Activated T-helper 1 cell treated with anti-CD3 and anti-CD28 coated beads, Interleukin-12 subunit alpha, Interleukin-12 subunit beta, Interleukin-2, Interleukin-4 antibody, amounts not matched to agents 30 ng/mL and 10 ng/mL and 1 ng/mL, durations not matched to agents 14 hours and 24 hours and 36 hours (primary cell): ENCODE measurements around the gene ACAN. TPM values are rescaled to one million over a fixed set of nuclear protein-coding genes. Genes with fewer than 3 reads are reported as not detected.

Experiments used
- DNase-seq: peaks from one replicate; pipeline ENCODE4 v3.0.0; 2021; ENCODE audit warnings: low spot score
- H3K27ac Mint-ChIP-seq: one replicate; pipeline ENCODE4 v1.8.0; 2021; ENCODE audit warnings: mild to moderate bottlenecking, mixed read lengths
- H3K27me3 Mint-ChIP-seq: one replicate; pipeline ENCODE4 v1.8.0; 2022; ENCODE audit warnings: mild to moderate bottlenecking, moderate library complexity, mixed read lengths; ENCODE audit not compliant: insufficient read depth
- H3K36me3 Mint-ChIP-seq: one replicate; pipeline ENCODE4 v1.8.0; 2021; ENCODE audit warnings: low read depth, mixed read lengths
- H3K4me1 Mint-ChIP-seq: one replicate; pipeline ENCODE4 v1.8.0; 2021; ENCODE audit warnings: low read depth, mixed read lengths
- H3K4me3 Mint-ChIP-seq: one replicate; pipeline ENCODE4 v1.8.0; 2021; ENCODE audit warnings: mild to moderate bottlenecking, moderate library complexity, mixed read lengths
- H3K9me3 Mint-ChIP-seq: one replicate; pipeline ENCODE4 v1.8.0; 2021; ENCODE audit warnings: mixed read lengths
- intact Hi-C: fragments of 100-400 bp; cut with micrococcal nuclease; formaldehyde crosslinking; loops from one replicate; pipeline ENCODE4 v1.15.1; 2024
- total RNA-seq: library from RNA; stranded (reverse); gene quantifications from 2 replicates; pipeline ENCODE4 v1.2.3, GENCODE V29; 2022

ACAN gene
- total RNA-seq, 1 donor from 2014 or later = not detected

DNA sequence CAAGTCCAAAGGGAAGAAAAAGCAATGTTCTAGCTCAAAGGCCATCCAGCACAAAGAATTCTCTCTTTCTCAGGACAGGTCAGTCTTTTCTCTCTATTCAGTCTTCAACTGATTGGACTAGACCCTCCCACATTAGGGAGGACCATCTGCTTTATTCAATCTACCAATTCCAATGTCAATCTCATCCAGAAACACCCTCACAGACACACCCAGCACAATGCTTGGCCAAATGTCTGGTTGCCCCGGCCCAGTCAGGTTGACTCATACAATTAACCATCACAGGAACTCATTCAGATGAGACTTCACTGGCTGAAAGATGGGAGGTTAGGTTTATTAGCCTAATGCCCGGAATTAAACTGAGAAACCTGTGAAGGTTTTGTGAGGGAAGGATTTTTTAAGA is 32.4 kb downstream of the ACAN start:
- H3K36me3 Mint-ChIP-seq = no peaks in the 10 kb centered on the region
- H3K4me1 Mint-ChIP-seq = peaks cover 8% of the 10 kb centered on the region
- no peaks in the 10 kb centered on the region for H3K9me3 Mint-ChIP-seq
- H3K27ac Mint-ChIP-seq = no peak overlapping the region
- intact Hi-C loops = no loop called here
- no peak overlapping the region for H3K4me3 Mint-ChIP-seq
- no peak for DNase-seq
- H3K27me3 Mint-ChIP-seq = peaks cover 3% of the 10 kb centered on the region

- H3K36me3 Mint-ChIP-seq = no peaks in the 10 kb centered on the region
- no peaks in the 10 kb centered on the region for H3K9me3 Mint-ChIP-seq
- H3K27me3 Mint-ChIP-seq = peaks cover 2% of the 10 kb centered on the region
- H3K4me3 Mint-ChIP-seq = no peak overlapping the region
- intact Hi-C loops = no loop called here
- peaks cover 8% of the 10 kb centered on the region for H3K4me1 Mint-ChIP-seq
- no peak overlapping the region for H3K27ac Mint-ChIP-seq
- DNase-seq = no peak
Measured at GRCh38 chr15:88838667-88839066, 35.4 kb downstream of the ACAN start.

GRCh38 chr15:88839146-88839545 is 35.9 kb downstream of the ACAN start:
- Mint-ChIP-seq H3K9me3 (no peaks in the 10 kb centered on the region), H3K4me3 (no peak overlapping the region), H3K27ac (no peak overlapping the region), H3K27me3 (peaks cover 2% of the 10 kb centered on the region), H3K4me1 (peaks cover 5% of the 10 kb centered on the region), H3K36me3 (no peaks in the 10 kb centered on the region)
- intact Hi-C loops = no loop called here
- no peak for DNase-seq

DNA sequence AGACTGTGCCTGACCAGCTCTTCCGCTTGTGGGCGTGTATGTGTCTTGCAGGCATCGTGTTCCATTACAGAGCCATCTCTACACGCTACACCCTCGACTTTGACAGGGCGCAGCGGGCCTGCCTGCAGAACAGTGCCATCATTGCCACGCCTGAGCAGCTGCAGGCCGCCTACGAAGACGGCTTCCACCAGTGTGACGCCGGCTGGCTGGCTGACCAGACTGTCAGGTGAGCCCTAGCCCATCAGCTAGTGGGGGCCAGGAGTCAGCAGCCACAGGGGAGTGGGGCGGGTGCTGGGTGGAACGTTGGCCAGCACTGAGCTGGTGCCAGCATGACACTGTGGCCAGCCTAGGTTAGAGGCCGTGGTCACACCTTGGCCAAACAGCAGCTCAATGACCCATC is 36.7 kb downstream of the ACAN start:
- no peaks in the 10 kb centered on the region for H3K36me3 Mint-ChIP-seq
- intact Hi-C loops = no loop called here
- no peak overlapping the region for H3K27ac Mint-ChIP-seq
- H3K4me1 Mint-ChIP-seq = peaks cover 6% of the 10 kb centered on the region
- peaks cover 2% of the 10 kb centered on the region for H3K27me3 Mint-ChIP-seq
- no peak overlapping the region for H3K4me3 Mint-ChIP-seq
- H3K9me3 Mint-ChIP-seq = no peaks in the 10 kb centered on the region
- no peak for DNase-seq

DNA sequence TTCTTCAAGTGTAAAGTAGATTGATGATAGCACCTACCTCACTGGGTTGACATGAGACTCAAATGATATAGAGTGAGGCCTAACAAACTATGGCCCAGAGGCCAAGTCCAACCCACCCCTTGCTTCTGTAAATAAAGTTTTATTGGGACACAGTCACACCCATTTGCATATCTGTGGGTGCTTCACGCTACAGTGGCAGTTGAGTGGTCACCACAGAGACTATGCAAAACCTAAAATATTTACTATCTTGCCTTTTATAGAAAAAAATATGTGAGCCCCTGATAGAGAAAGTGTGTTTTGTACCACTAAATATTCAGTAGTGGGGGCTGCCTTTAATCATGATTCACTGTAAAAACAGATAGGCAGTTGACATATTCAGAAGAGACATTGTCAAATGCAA is 38.0 kb downstream of the ACAN start:
- peaks cover 9% of the 10 kb centered on the region for H3K4me1 Mint-ChIP-seq
- no peak overlapping the region for H3K27ac Mint-ChIP-seq
- peaks cover 2% of the 10 kb centered on the region for H3K27me3 Mint-ChIP-seq
- H3K36me3 Mint-ChIP-seq = no peaks in the 10 kb centered on the region
- intact Hi-C loops = no loop called here
- no peak overlapping the region for H3K4me3 Mint-ChIP-seq
- no peak for DNase-seq
- H3K9me3 Mint-ChIP-seq = no peaks in the 10 kb centered on the region

DNA sequence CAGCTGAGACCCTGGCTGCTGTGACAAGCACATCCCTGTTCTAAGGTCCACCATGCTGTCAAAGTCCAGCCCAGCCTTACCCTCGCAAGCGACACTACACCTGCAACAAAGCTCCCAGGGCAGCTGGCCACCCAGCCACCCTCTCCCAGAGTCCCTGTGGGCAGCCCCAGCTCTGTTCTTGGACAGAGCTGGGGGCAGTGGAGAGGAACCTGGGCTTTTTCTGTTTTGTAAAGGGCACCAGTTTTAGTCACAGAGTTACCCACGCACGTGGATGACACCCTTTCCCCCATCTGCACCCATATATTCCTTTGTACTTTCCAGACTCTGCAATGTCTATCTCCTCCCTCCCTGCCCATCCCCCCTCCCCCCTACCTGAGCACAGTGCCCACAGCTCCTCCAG is 38.9 kb downstream of the ACAN start:
- H3K27ac Mint-ChIP-seq = no peak overlapping the region
- no peak overlapping the region for H3K4me3 Mint-ChIP-seq
- DNase-seq = no peak
- peaks cover 2% of the 10 kb centered on the region for H3K27me3 Mint-ChIP-seq
- peaks cover 9% of the 10 kb centered on the region for H3K4me1 Mint-ChIP-seq
- H3K9me3 Mint-ChIP-seq = no peaks in the 10 kb centered on the region
- intact Hi-C loops = no loop called here
- H3K36me3 Mint-ChIP-seq = no peaks in the 10 kb centered on the region

DNA sequence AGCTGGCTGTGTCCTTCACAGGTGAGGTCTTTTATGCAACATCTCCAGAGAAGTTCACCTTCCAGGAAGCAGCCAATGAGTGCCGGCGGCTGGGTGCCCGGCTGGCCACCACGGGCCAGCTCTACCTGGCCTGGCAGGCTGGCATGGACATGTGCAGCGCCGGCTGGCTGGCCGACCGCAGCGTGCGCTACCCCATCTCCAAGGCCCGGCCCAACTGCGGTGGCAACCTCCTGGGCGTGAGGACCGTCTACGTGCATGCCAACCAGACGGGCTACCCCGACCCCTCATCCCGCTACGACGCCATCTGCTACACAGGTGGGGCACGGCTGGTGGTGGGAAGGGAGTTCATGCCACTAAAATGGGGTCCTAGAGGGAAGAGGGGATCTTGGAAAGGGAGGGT is 40.1 kb downstream of the ACAN start:
- Mint-ChIP-seq H3K4me3 (no peak overlapping the region), H3K9me3 (no peaks in the 10 kb centered on the region), H3K36me3 (no peaks in the 10 kb centered on the region), H3K27ac (no peak overlapping the region), H3K27me3 (peaks cover 2% of the 10 kb centered on the region), H3K4me1 (peaks cover 9% of the 10 kb centered on the region)
- no peak for DNase-seq
- intact Hi-C loops = no loop called here

GRCh38 chr15:88844749-88845386 is 41.6 kb downstream of the ACAN start:
- intact Hi-C loops = no loop called here

DNA sequence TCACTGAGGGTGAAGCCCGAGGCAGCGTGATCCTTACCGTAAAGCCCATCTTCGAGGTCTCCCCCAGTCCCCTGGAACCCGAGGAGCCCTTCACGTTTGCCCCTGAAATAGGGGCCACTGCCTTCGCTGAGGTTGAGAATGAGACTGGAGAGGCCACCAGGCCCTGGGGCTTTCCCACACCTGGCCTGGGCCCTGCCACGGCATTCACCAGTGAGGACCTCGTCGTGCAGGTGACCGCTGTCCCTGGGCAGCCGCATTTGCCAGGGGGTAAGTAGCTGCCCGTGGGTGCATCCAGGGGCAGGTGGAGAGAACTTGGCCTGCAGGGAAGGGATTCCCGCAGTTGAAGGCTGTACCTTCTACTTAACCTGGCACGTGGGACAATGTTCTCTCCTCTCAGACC is 42.4 kb downstream of the ACAN start:
- peaks cover 9% of the 10 kb centered on the region for H3K4me1 Mint-ChIP-seq
- H3K27ac Mint-ChIP-seq = no peak overlapping the region
- H3K27me3 Mint-ChIP-seq = no peaks in the 10 kb centered on the region
- no peak overlapping the region for H3K4me3 Mint-ChIP-seq
- no peaks in the 10 kb centered on the region for H3K36me3 Mint-ChIP-seq
- intact Hi-C loops = no loop called here
- H3K9me3 Mint-ChIP-seq = no peaks in the 10 kb centered on the region
- no peak for DNase-seq

More at GRCh38 chr15:88844749-88845386, 41.6 kb downstream of the ACAN start:
- Mint-ChIP-seq H3K4me1 (peaks cover 9% of the 10 kb centered on the region), H3K36me3 (no peaks in the 10 kb centered on the region), H3K27ac (no peak overlapping the region), H3K9me3 (no peaks in the 10 kb centered on the region), H3K4me3 (no peak overlapping the region), H3K27me3 (peaks cover 2% of the 10 kb centered on the region)
- no peak for DNase-seq

- peaks cover 9% of the 10 kb centered on the region for H3K4me1 Mint-ChIP-seq
- H3K9me3 Mint-ChIP-seq = no peaks in the 10 kb centered on the region
- intact Hi-C loops = no loop called here
- no peak overlapping the region for H3K4me3 Mint-ChIP-seq
- no peaks in the 10 kb centered on the region for H3K27me3 Mint-ChIP-seq
- no peak for DNase-seq
- no peaks in the 10 kb centered on the region for H3K36me3 Mint-ChIP-seq
- H3K27ac Mint-ChIP-seq = no peak overlapping the region
Measured at GRCh38 chr15:88847144-88847543, 43.9 kb downstream of the ACAN start.

GRCh38 chr15:88848203-88848602 is 45.0 kb downstream of the ACAN start:
- Mint-ChIP-seq H3K4me1 (peaks cover 9% of the 10 kb centered on the region), H3K9me3 (no peaks in the 10 kb centered on the region), H3K4me3 (no peak overlapping the region), H3K27me3 (no peaks in the 10 kb centered on the region), H3K36me3 (no peaks in the 10 kb centered on the region), H3K27ac (no peak overlapping the region)
- intact Hi-C loops = no loop called here
- no peak for DNase-seq

- Mint-ChIP-seq H3K27me3 (no peaks in the 10 kb centered on the region), H3K4me3 (no peak overlapping the region), H3K36me3 (no peaks in the 10 kb centered on the region), H3K4me1 (peaks cover 7% of the 10 kb centered on the region), H3K9me3 (peaks cover 5% of the 10 kb centered on the region), H3K27ac (no peak overlapping the region)
- intact Hi-C loops = no loop called here
- DNase-seq = no peak
Measured at GRCh38 chr15:88849376-88850072, 46.3 kb downstream of the ACAN start.

- H3K4me1 Mint-ChIP-seq = no peaks in the 10 kb centered on the region
- H3K27me3 Mint-ChIP-seq = no peaks in the 10 kb centered on the region
- H3K36me3 Mint-ChIP-seq = no peaks in the 10 kb centered on the region
- H3K9me3 Mint-ChIP-seq = peaks cover 12% of the 10 kb centered on the region
- no peak overlapping the region for H3K4me3 Mint-ChIP-seq
- no peak overlapping the region for H3K27ac Mint-ChIP-seq
- intact Hi-C loops = no loop called here
- no peak for DNase-seq
Measured at GRCh38 chr15:88852476-88852875, 49.2 kb downstream of the ACAN start.
